Sigmoid colon (tissue), 3 donors: ENCODE results near the gene ACVR1.

Experiments
- CTCF ChIP-seq, 4 experiments: fragments of 450-650 bp in 3 of 4; fragments of 200-600 bp in 1 of 4; IDR thresholded peaks; one replicate each; pipeline ENCODE4 v1.5.1; 2016 to 2019; ENCODE audit warnings: antibody characterized with exemption in 4 of 4, mild to moderate bottlenecking in 3 of 4, moderate library complexity in 2 of 4
- POLR2A ChIP-seq, 2 donors: fragments of 450-650 bp; IDR thresholded peaks; one replicate each; pipeline ENCODE4 v1.6.1; 2016; ENCODE audit warnings: antibody characterized with exemption in 2 of 2, mild to moderate bottlenecking in 2 of 2, moderate library complexity in 2 of 2

GRCh38 chr2:157748371-157749142 is 127.6 kb downstream of the ACVR1 start:
- no peak for TF ChIP-seq CTCF (IDR thresholded peaks at IDR 0.05)
- no peak for TF ChIP-seq POLR2A (IDR thresholded peaks at IDR 0.05)
